ENCODE measurements around the gene ASPN. TPM values are rescaled to one million over a fixed set of nuclear protein-coding genes. Genes with fewer than 3 reads are reported as not detected.
A peak's percentile ranks its signal among the peaks of the same experiment; 100 is the strongest.

ASPN gene
- total and polyA plus RNA-seq, 2 experiments from 2014 or later, result 0.82 TPM; not detected in 1

- TF ChIP-seq STAT1 (IDR thresholded peaks at IDR 0.05; ENCODE audit: unreplicated experiment), result no peak
- TF ChIP-seq CTCF (conservative IDR thresholded peaks at IDR 0.05; ENCODE audit: low read depth in 2 of 2), result no peak
- TF ChIP-seq REST (IDR thresholded peaks at IDR 0.05; ENCODE audit: unreplicated experiment), result no peak
- no peak for TF ChIP-seq NANOG (IDR thresholded peaks at IDR 0.05; ENCODE audit: borderline replicate concordance)
- no peak for TF ChIP-seq EZH2 (IDR thresholded peaks at IDR 0.05; ENCODE audit: low read depth, unreplicated experiment)
- no peak for TF ChIP-seq ZNF114 (CRISPR knock-in tag; IDR thresholded peaks at IDR 0.05)
Measured at GRCh38 chr9:92493749-92494387, 11.6 kb upstream of the ASPN start (continued).

GRCh38 chr9:92492781-92493401, 10.6 kb upstream of the ASPN start:
- Histone ChIP-seq H3K4me1 (ENCODE audit: insufficient read depth) (no peaks in the 10 kb centered on the region), H3K27me3 (ENCODE audit: insufficient read depth) (no peaks in the 10 kb centered on the region), H3K79me2 (replicated peaks; ENCODE audit: insufficient read depth) (no peaks in the 10 kb centered on the region), H2AFZ (no peak overlapping the region), H3K9me2 (ENCODE audit: insufficient read depth) (no peaks in the 10 kb centered on the region), H3K36me3 (ENCODE audit: insufficient read depth) (no peaks in the 10 kb centered on the region), H3K4me2 (no peak overlapping the region), H4K20me1 (replicated peaks; ENCODE audit: insufficient read depth) (no peaks in the 10 kb centered on the region), H3K4me3 (no peak overlapping the region), H3F3A (replicated peaks; ENCODE audit: low read depth) (no peaks in the 10 kb centered on the region), H3K27ac (ENCODE audit: low read depth) (no peak overlapping the region)
- H3K4me1 Mint-ChIP-seq, result no peaks in the 10 kb centered on the region; the same call in 2 of the 3 replicates
- no peak overlapping the region for H3K27ac Mint-ChIP-seq
- no peak overlapping the region for H3K4me3 Mint-ChIP-seq
- no peaks in the 10 kb centered on the region for H3K27me3 Mint-ChIP-seq (ENCODE audit: insufficient read depth, low read depth, poor library complexity)
- H3K36me3 Mint-ChIP-seq (ENCODE audit: low read depth), result no peaks in the 10 kb centered on the region
- no peaks in the 10 kb centered on the region; the same call in 2 of the 3 replicates for H3K9me3 Mint-ChIP-seq
- DNase-seq (ENCODE audit: low spot score) (no peak), ATAC-seq (peak; percentile 45; the same call in 2 of the 3 replicates)
- no peak for TF ChIP-seq EZH2phosphoT487 (IDR thresholded peaks at IDR 0.05; ENCODE audit: unreplicated experiment)
- TF ChIP-seq CREB1 (CRISPR knock-in tag; IDR thresholded peaks at IDR 0.05; ENCODE audit: low read depth), result no peak
- no peak for TF ChIP-seq EZH2 (IDR thresholded peaks at IDR 0.05; ENCODE audit: low read depth, unreplicated experiment)
- TF ChIP-seq ZNF462 (CRISPR knock-in tag; IDR thresholded peaks at IDR 0.05), result no peak
- TF ChIP-seq ZNF114 (CRISPR knock-in tag; IDR thresholded peaks at IDR 0.05), result no peak
- no peak for TF ChIP-seq ZNF331 (CRISPR knock-in tag; IDR thresholded peaks at IDR 0.05; ENCODE audit: low read depth)
- no peak for TF ChIP-seq JUNB (IDR thresholded peaks at IDR 0.05; ENCODE audit: unreplicated experiment)
- no peak for TF ChIP-seq NANOG (IDR thresholded peaks at IDR 0.05; ENCODE audit: borderline replicate concordance)

Data from GM23338 (cell line).